ENCODE measurements around the gene ZNF785. TPM values are rescaled to one million over a fixed set of nuclear protein-coding genes. Genes with fewer than 3 reads are reported as not detected.
A peak's percentile ranks its signal among the peaks of the same experiment; 100 is the strongest.

Gene ZNF785
- total and polyA plus RNA-seq, 2 of the 13 experiments (the other 11 are each of a cell fraction or from before 2014, with no cell fraction given) = 0.01 TPM; not detected in 1

DNA sequence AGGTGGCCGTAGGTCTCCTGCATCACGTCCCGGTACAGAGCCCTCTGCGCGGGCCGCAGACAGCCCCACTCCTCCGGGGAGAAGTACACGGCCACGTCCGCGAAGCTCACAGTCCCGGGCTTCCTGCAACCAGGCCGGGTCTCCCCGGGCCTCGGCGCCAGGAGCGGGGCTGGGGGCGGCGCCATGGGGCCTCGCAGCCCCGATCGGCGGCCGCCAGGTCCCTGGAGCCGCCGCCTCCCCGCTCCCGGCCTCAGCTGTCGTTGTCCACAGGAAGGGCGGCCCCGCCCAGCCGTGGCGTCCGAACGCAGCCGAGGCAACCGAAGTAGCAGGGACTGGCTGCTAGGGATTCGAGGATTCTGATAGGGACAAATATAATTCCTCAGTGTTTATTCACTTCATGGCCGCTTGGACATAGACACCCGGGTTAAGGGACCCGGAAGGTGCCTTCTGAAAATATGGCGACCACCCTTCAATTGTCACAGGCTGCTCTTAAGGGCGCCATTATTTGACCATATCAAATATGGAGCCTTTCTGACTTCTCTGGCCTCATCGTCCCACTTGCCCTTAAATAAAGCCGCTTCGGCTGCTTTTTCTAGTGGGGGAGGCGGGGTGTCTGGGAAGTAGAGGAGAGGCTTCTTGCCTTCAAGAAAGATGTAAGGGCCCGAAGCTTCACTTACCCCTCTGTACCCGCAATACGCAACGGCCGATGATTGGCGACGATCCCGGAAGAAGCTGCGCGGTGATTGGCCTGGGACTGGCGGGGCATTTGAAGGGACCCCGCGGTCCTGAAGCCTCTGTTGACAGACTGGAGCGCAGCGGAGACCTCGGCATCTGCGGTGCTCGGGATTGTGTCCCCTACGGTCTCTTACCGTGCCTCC lies 13.8 kb downstream of the ZNF785 start, which contains the start of gene ZNF688 (continued):
- TF ChIP-seq ZNF782 (CRISPR knock-in tag; IDR thresholded peaks at IDR 0.05; ENCODE audit: borderline replicate concordance) (no peak; the same call in 1 of the 2 replicates), SOX6 (IDR thresholded peaks at IDR 0.05) (no peak), SOX6 (CRISPR knock-in tag; IDR thresholded peaks at IDR 0.05) (peak; percentile 26; the same call in 1 of the 2 replicates), HNRNPK (IDR thresholded peaks at IDR 0.05; ENCODE audit: low read depth, low read length, poor library complexity, severe bottlenecking) (peak; percentile 43), ZNF234 (CRISPR knock-in tag; conservative IDR thresholded peaks at IDR 0.05) (peak; percentile 54; the same call in 1 of the 2 replicates), ZNF383 (CRISPR knock-in tag; IDR thresholded peaks at IDR 0.05; ENCODE audit: borderline replicate concordance) (no peak), ZNF543 (CRISPR knock-in tag; IDR thresholded peaks at IDR 0.05) (no peak), ELF4 (CRISPR knock-in tag; IDR thresholded peaks at IDR 0.05; ENCODE audit: borderline replicate concordance) (peak; percentile 97), NFE2L2 (IDR thresholded peaks at IDR 0.05; ENCODE audit: low read length) (no peak)
- TF ChIP-seq, protein P1, sequence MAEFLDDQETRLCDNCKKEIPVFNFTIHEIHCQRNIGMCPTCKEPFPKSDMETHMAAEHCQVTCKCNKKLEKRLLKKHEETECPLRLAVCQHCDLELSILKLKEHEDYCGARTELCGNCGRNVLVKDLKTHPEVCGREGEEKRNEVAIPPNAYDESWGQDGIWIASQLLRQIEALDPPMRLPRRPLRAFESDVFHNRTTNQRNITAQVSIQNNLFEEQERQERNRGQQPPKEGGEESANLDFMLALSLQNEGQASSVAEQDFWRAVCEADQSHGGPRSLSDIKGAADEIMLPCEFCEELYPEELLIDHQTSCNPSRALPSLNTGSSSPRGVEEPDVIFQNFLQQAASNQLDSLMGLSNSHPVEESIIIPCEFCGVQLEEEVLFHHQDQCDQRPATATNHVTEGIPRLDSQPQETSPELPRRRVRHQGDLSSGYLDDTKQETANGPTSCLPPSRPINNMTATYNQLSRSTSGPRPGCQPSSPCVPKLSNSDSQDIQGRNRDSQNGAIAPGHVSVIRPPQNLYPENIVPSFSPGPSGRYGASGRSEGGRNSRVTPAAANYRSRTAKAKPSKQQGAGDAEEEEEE (CRISPR knock-in tag; IDR thresholded peaks at IDR 0.05; ENCODE audit: borderline replicate concordance) = peak; percentile 9; the same call in 1 of the 2 replicates
- TF ChIP-seq, protein P2, sequence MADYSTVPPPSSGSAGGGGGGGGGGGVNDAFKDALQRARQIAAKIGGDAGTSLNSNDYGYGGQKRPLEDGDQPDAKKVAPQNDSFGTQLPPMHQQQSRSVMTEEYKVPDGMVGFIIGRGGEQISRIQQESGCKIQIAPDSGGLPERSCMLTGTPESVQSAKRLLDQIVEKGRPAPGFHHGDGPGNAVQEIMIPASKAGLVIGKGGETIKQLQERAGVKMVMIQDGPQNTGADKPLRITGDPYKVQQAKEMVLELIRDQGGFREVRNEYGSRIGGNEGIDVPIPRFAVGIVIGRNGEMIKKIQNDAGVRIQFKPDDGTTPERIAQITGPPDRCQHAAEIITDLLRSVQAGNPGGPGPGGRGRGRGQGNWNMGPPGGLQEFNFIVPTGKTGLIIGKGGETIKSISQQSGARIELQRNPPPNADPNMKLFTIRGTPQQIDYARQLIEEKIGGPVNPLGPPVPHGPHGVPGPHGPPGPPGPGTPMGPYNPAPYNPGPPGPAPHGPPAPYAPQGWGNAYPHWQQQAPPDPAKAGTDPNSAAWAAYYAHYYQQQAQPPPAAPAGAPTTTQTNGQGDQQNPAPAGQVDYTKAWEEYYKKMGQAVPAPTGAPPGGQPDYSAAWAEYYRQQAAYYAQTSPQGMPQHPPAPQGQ (CRISPR knock-in tag; IDR thresholded peaks at IDR 0.05; ENCODE audit: borderline replicate concordance) = no peak
- TF ChIP-seq, protein P3, sequence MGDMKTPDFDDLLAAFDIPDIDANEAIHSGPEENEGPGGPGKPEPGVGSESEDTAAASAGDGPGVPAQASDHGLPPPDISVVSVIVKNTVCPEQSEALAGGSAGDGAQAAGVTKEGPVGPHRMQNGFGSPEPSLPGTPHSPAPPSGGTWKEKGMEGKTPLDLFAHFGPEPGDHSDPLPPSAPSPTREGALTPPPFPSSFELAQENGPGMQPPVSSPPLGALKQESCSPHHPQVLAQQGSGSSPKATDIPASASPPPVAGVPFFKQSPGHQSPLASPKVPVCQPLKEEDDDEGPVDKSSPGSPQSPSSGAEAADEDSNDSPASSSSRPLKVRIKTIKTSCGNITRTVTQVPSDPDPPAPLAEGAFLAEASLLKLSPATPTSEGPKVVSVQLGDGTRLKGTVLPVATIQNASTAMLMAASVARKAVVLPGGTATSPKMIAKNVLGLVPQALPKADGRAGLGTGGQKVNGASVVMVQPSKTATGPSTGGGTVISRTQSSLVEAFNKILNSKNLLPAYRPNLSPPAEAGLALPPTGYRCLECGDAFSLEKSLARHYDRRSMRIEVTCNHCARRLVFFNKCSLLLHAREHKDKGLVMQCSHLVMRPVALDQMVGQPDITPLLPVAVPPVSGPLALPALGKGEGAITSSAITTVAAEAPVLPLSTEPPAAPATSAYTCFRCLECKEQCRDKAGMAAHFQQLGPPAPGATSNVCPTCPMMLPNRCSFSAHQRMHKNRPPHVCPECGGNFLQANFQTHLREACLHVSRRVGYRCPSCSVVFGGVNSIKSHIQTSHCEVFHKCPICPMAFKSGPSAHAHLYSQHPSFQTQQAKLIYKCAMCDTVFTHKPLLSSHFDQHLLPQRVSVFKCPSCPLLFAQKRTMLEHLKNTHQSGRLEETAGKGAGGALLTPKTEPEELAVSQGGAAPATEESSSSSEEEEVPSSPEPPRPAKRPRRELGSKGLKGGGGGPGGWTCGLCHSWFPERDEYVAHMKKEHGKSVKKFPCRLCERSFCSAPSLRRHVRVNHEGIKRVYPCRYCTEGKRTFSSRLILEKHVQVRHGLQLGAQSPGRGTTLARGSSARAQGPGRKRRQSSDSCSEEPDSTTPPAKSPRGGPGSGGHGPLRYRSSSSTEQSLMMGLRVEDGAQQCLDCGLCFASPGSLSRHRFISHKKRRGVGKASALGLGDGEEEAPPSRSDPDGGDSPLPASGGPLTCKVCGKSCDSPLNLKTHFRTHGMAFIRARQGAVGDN (CRISPR knock-in tag; IDR thresholded peaks at IDR 0.05) = peak; percentile 86
- TF ChIP-seq, protein P4, sequence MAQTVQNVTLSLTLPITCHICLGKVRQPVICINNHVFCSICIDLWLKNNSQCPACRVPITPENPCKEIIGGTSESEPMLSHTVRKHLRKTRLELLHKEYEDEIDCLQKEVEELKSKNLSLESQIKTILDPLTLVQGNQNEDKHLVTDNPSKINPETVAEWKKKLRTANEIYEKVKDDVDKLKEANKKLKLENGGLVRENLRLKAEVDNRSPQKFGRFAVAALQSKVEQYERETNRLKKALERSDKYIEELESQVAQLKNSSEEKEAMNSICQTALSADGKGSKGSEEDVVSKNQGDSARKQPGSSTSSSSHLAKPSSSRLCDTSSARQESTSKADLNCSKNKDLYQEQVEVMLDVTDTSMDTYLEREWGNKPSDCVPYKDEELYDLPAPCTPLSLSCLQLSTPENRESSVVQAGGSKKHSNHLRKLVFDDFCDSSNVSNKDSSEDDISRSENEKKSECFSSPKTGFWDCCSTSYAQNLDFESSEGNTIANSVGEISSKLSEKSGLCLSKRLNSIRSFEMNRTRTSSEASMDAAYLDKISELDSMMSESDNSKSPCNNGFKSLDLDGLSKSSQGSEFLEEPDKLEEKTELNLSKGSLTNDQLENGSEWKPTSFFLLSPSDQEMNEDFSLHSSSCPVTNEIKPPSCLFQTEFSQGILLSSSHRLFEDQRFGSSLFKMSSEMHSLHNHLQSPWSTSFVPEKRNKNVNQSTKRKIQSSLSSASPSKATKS (CRISPR knock-in tag; IDR thresholded peaks at IDR 0.05) = no peak
